ENCODE data around the gene ADRA2C.
A peak's percentile ranks its signal among the peaks of the same experiment; 100 is the strongest.

The ADRA2C gene

GRCh38 chr4:3777669-3778068, 11.5 kb downstream of the ADRA2C start:
- no peak for DNase-seq (ENCODE audit: low spot score)

DNA sequence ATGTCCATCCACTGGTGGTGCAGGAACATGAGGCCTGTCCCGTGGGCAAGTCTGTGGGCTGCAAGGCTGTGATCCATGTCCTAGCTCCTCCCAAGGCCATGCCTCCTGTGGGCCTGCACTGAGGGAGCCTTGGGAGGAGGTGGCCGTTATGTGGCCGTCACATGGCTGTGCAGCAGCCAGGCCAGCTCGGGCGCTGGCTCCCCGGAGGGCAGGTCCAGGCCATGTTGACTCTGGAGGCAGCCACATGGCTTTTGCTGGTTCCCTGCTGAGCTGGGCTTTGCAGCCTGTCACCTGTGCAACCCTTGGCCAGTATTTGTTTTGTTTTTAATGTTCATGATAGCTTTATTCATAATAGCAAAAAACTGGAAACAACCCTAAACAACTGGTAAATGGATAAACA, 13.3 kb downstream of the ADRA2C start:
- no peak for DNase-seq (ENCODE audit: low spot score)

DNA sequence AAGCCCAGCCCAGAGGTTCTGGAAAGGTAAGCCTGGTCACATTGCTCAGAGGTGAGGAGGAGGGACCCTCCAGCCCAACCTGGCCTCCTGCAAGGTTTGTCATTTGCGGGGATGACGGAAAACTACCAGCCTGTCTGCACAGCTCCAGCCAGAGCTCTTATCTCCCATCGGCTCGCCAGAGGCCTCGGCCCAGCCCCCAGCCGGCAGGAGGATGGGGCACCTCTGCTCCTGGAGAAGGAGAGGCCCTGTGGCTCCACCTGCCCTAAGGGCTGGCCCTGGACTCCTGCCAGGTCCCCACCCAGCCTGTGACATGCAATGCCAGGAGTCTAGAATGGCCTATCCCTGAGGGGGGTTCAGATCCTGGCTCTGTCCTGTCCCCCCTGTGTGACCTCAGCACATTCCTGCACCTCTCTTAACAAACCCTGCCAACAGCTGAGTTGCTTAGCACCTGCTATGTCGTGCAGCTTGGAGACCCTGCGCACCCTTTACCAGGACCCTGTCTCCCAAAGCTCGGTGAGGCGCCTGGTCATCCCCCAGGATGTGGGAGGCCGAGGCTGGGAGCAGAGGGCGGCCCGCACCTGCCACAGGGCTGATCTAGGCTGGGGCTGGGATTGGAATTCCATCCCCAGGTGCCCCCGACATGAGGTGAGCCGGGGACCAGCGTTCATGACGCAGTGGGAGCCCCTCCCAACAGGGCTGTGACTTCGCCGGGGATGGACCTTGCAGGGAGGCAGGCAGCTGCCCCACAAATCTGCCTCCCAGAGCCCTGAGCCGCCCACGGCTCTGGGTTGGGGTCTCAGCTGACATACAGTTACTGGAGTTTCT, 14.4 kb downstream of the ADRA2C start:
- DNase-seq (ENCODE audit: low spot score), result no peak

- DNase-seq (ENCODE audit: low spot score), result no peak
These were observed 15.2 kb downstream of the ADRA2C start for GRCh38 chr4:3781193-3781886.

GRCh38 chr4:3781997-3782930, 16.1 kb downstream of the ADRA2C start:
- DNase-seq (ENCODE audit: low spot score), result no peak

DNA sequence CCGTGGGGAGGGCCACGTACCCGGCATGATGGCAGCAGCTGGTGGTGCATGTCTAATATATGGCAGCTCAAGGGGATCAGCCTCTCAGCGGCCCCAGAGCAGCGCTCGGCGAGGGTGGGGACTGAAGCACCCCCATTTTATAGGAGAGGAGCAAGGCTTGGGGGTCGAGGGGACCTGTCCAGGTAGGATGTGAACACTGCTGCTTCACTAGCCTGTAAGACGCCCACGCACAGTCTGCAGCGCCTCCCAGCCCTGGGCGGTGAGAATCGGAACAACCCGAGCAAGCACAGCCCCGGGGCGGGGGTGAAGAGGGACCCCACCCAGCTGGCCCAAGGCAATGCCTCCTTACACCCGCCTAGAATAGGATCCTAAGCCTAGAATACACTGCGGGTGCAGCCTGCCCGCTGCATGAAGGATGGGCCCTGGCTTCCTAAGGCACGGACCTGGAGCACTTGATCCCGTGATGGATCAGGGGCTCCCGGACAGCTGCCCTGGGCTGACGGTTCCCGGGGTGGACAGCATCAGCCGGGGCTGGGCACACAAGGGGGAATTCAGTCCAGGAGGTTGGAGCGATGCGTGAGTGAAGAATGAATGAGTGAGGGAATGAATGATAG, 17.6 kb downstream of the ADRA2C start:
- DNase-seq (ENCODE audit: low spot score), result no peak

DNA sequence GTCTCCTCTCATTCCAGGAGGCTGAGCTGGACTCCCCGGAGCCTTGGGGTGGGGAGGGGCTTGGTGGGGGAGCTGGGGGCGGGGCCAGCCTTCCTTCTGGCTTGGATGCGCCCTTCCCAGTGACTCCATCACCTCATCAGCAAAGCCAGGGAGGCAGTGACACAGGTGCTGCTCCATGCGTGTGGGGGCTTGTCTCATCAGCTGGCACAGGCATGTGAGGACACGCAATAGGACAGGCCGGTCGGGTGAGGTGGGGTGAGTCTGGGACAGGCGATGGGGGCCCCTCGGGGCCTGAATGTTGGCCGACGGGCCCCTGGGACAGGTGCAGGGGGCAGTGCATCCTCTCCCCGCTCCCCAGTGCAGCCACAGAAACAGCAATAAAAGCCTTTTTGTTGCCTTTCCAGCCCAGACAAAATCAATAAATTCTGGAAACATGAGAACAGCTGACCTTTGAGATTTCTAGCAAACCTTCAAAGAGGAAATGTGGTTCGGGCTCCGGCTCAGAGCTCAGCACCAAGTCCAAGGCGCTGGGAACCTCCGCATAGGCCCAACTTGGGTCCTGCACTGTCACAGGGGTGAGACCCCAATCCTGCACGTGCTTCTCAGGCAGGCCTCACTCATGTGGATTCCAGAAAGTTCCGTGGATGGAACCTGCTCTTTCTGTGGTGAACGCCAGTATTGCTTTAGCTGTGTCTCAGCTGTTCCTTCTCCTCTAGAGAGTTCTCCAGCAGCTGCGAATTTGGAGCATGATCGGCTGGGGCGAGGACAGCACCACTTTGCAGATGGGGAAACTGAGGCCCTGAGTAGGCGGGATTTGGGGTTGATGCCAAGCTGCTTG, 18.5 kb downstream of the ADRA2C start:
- no peak for DNase-seq (ENCODE audit: low spot score)

DNA sequence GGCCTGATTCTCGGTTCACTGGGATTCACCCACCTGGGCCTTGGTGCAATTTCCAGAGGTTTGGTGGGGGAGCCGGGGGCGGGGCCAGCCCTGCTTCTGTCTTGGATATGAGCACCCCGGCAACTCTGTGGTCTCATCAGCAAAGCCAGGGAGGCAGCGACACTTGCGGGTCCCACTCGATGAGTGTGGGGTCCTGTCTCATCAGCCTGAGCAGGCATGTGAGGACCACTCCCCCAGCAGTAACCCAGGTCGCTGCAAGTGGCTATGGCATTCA, 19.0 kb downstream of the ADRA2C start:
- no peak for DNase-seq (ENCODE audit: low spot score)

- peak; percentile 55 for DNase-seq (ENCODE audit: low spot score)
These were observed 20.1 kb downstream of the ADRA2C start for GRCh38 chr4:3786196-3786869.

GRCh38 chr4:3787489-3788365, 21.5 kb downstream of the ADRA2C start:
- no peak for DNase-seq (ENCODE audit: low spot score)

- no peak for DNase-seq (ENCODE audit: low spot score)
These were observed 22.1 kb downstream of the ADRA2C start for GRCh38 chr4:3788366-3788660.

DNA sequence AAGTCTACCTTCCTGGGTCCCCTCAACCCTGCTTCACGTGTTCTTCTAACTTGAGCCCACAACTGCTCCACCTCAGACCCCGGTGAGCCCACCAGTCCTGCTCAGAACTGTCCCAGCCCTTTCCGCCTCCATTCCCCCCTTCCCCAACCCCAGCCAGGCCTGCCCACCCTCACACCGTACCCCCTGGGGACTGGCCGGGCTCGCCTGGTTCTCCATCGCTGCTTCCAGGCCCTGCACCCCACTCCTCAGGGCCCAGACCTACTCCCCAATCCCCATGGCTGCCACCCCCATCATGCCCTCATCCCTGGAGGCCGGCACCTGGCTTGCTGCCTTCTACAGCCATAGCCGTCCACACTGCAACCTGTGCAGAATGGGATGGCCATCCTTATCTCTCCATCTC, 23.4 kb downstream of the ADRA2C start:
- DNase-seq (ENCODE audit: low spot score), result no peak

- no peak for DNase-seq (ENCODE audit: low spot score)
These were observed 23.9 kb downstream of the ADRA2C start for GRCh38 chr4:3790006-3790561.

GRCh38 chr4:3791256-3791655, 25.1 kb downstream of the ADRA2C start:
- no peak for DNase-seq (ENCODE audit: low spot score)

GRCh38 chr4:3791910-3792542, 25.8 kb downstream of the ADRA2C start:
- no peak for DNase-seq (ENCODE audit: low spot score)

GRCh38 chr4:3792813-3793212, 26.6 kb downstream of the ADRA2C start:
- DNase-seq (ENCODE audit: low spot score), result no peak

GRCh38 chr4:3793545-3793944, 27.4 kb downstream of the ADRA2C start:
- no peak for DNase-seq (ENCODE audit: low spot score)

DNA sequence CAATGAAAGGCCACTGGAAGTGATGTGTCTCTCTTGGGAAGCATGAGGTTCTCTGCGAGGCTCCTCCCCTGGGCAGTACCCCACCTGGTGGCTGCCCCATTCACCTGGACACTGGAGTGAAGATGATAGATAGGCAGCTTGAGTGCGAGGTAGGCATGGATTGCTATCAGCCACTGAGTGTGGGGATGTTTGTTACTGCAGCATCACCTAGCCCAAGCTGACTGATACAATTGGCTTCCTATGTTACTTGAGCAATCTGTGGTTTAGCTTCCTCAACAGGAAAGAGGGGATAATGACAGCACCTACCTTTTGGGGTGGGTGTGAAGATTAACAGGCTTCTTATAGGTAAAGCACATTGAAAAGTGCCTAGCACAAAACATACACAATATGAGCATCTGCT, 30.8 kb downstream of the ADRA2C start:
- no peak for DNase-seq (ENCODE audit: low spot score)

All from putamen (tissue), 1 donor.